ENCODE measurements around the gene ZNG1A.
"Not testable (repeated sequence)": the region's sequence is repeated elsewhere in the genome, so short reads cannot be mapped to it uniquely, and the experiment has no call there.

The ZNG1A gene

GRCh38 chr9:215631-216155, 36.8 kb upstream of the ZNG1A start:
- no peak overlapping the region; the same call in 1 of the 2 replicates for H3K4me3 ChIP-seq (ENCODE audit: low read depth, low read length)

GRCh38 chr9:214648-215493, 36.0 kb upstream of the ZNG1A start, which contains the start of gene DOCK8:
TSS of gene DOCK8 (plus strand) at chr9:214865. CDS start at chr9:214977, 112 bp downstream.
- Histone ChIP-seq H3K27ac (ENCODE audit: low read depth, low read length) (no peak within 1 kb of the TSS), H3K4me3 (ENCODE audit: low read depth, low read length) (peak within 1 kb of the TSS; percentile 63), H3K36me3 (ENCODE audit: insufficient read depth, low read length) (no peaks in the 10 kb centered on the region), H2AFZ (ENCODE audit: low read length, unreplicated experiment) (peak within 1 kb of the TSS; percentile 22), H3K79me2 (ENCODE audit: control insufficient read depth, insufficient read depth, low read length, unreplicated experiment) (no peaks in the 10 kb centered on the region), H3K27me3 (ENCODE audit: insufficient read depth, low read length) (peaks cover 66% of the 10 kb centered on the region), H3K4me1 (ENCODE audit: control insufficient read depth, insufficient read depth, low read length, unreplicated experiment) (no peaks in the 10 kb centered on the region)

More at GRCh38 chr9:215631-216155, 36.8 kb upstream of the ZNG1A start:
- Histone ChIP-seq H2AFZ (ENCODE audit: low read length, unreplicated experiment) (no peak overlapping the region), H3K4me1 (ENCODE audit: control insufficient read depth, insufficient read depth, low read length, unreplicated experiment) (no peaks in the 10 kb centered on the region), H3K27me3 (ENCODE audit: insufficient read depth, low read length) (peaks cover 69% of the 10 kb centered on the region), H3K36me3 (ENCODE audit: insufficient read depth, low read length) (no peaks in the 10 kb centered on the region), H3K79me2 (ENCODE audit: control insufficient read depth, insufficient read depth, low read length, unreplicated experiment) (no peaks in the 10 kb centered on the region), H3K27ac (ENCODE audit: low read depth, low read length) (no peak overlapping the region)

GRCh38 chr9:214351-214647, 35.4 kb upstream of the ZNG1A start:
- H3K4me1 ChIP-seq (ENCODE audit: control insufficient read depth, insufficient read depth, low read length, unreplicated experiment): no peaks in the 10 kb centered on the region
- H3K4me3 ChIP-seq (ENCODE audit: low read depth, low read length): peak overlapping the region; percentile 63
- peaks cover 66% of the 10 kb centered on the region for H3K27me3 ChIP-seq (ENCODE audit: insufficient read depth, low read length)
- peak overlapping the region; percentile 22 for H2AFZ ChIP-seq (ENCODE audit: low read length, unreplicated experiment)
- no peaks in the 10 kb centered on the region for H3K79me2 ChIP-seq (ENCODE audit: control insufficient read depth, insufficient read depth, low read length, unreplicated experiment)
- no peaks in the 10 kb centered on the region for H3K36me3 ChIP-seq (ENCODE audit: insufficient read depth, low read length)
- H3K27ac ChIP-seq (ENCODE audit: low read depth, low read length): no peak overlapping the region

GRCh38 chr9:213901-214300, 35.0 kb upstream of the ZNG1A start:
- Histone ChIP-seq H3K4me3 (ENCODE audit: low read depth, low read length) (peak overlapping the region; percentile 63; the same call in 1 of the 2 replicates), H3K27me3 (ENCODE audit: insufficient read depth, low read length) (peaks cover 66% of the 10 kb centered on the region)
- not testable (repeated sequence) for H2AFZ ChIP-seq (ENCODE audit: low read length, unreplicated experiment); H3K4me1 ChIP-seq (ENCODE audit: control insufficient read depth, insufficient read depth, low read length, unreplicated experiment); H3K27ac ChIP-seq (ENCODE audit: low read depth, low read length); H3K79me2 ChIP-seq (ENCODE audit: control insufficient read depth, insufficient read depth, low read length, unreplicated experiment); H3K36me3 ChIP-seq (ENCODE audit: insufficient read depth, low read length)

GRCh38 chr9:212297-212696, 33.4 kb upstream of the ZNG1A start:
- Histone ChIP-seq H3K27me3 (ENCODE audit: insufficient read depth, low read length) (peaks cover 70% of the 10 kb centered on the region), H3K4me1 (ENCODE audit: control insufficient read depth, insufficient read depth, low read length, unreplicated experiment) (no peaks in the 10 kb centered on the region), H2AFZ (ENCODE audit: low read length, unreplicated experiment) (no peak overlapping the region), H3K27ac (ENCODE audit: low read depth, low read length) (no peak overlapping the region), H3K79me2 (ENCODE audit: control insufficient read depth, insufficient read depth, low read length, unreplicated experiment) (no peaks in the 10 kb centered on the region), H3K36me3 (ENCODE audit: insufficient read depth, low read length) (no peaks in the 10 kb centered on the region), H3K4me3 (ENCODE audit: low read depth, low read length) (no peak overlapping the region)

GRCh38 chr9:211557-211956, 32.7 kb upstream of the ZNG1A start:
- Histone ChIP-seq H3K36me3 (ENCODE audit: insufficient read depth, low read length) (no peaks in the 10 kb centered on the region), H3K27ac (ENCODE audit: low read depth, low read length) (no peak overlapping the region), H3K27me3 (ENCODE audit: insufficient read depth, low read length) (peaks cover 65% of the 10 kb centered on the region), H3K4me3 (ENCODE audit: low read depth, low read length) (no peak overlapping the region), H2AFZ (ENCODE audit: low read length, unreplicated experiment) (no peak overlapping the region), H3K79me2 (ENCODE audit: control insufficient read depth, insufficient read depth, low read length, unreplicated experiment) (no peaks in the 10 kb centered on the region), H3K4me1 (ENCODE audit: control insufficient read depth, insufficient read depth, low read length, unreplicated experiment) (no peaks in the 10 kb centered on the region)

- H3K79me2 ChIP-seq (ENCODE audit: control insufficient read depth, insufficient read depth, low read length, unreplicated experiment): no peaks in the 10 kb centered on the region
- no peaks in the 10 kb centered on the region for H3K36me3 ChIP-seq (ENCODE audit: insufficient read depth, low read length)
- H2AFZ ChIP-seq (ENCODE audit: low read length, unreplicated experiment): no peak overlapping the region
- H3K27me3 ChIP-seq (ENCODE audit: insufficient read depth, low read length): peaks cover 60% of the 10 kb centered on the region
- H3K27ac ChIP-seq (ENCODE audit: low read depth, low read length): no peak overlapping the region
- H3K4me3 ChIP-seq (ENCODE audit: low read depth, low read length): no peak overlapping the region
- H3K4me1 ChIP-seq (ENCODE audit: control insufficient read depth, insufficient read depth, low read length, unreplicated experiment): no peaks in the 10 kb centered on the region
Measured at GRCh38 chr9:211036-211435, 32.2 kb upstream of the ZNG1A start.

GRCh38 chr9:209143-209758, 30.4 kb upstream of the ZNG1A start:
- no peaks in the 10 kb centered on the region for H3K36me3 ChIP-seq (ENCODE audit: insufficient read depth, low read length)
- no peak overlapping the region for H2AFZ ChIP-seq (ENCODE audit: low read length, unreplicated experiment)
- H3K79me2 ChIP-seq (ENCODE audit: control insufficient read depth, insufficient read depth, low read length, unreplicated experiment): no peaks in the 10 kb centered on the region
- peaks cover 46% of the 10 kb centered on the region for H3K27me3 ChIP-seq (ENCODE audit: insufficient read depth, low read length)
- H3K27ac ChIP-seq (ENCODE audit: low read depth, low read length): no peak overlapping the region
- H3K4me3 ChIP-seq (ENCODE audit: low read depth, low read length): no peak overlapping the region
- H3K4me1 ChIP-seq (ENCODE audit: control insufficient read depth, insufficient read depth, low read length, unreplicated experiment): no peaks in the 10 kb centered on the region

GRCh38 chr9:206481-206880, 27.6 kb upstream of the ZNG1A start:
- no peak overlapping the region for H3K4me3 ChIP-seq (ENCODE audit: low read depth, low read length)
- H3K27ac ChIP-seq (ENCODE audit: low read depth, low read length): no peak overlapping the region
- no peaks in the 10 kb centered on the region for H3K36me3 ChIP-seq (ENCODE audit: insufficient read depth, low read length)
- H3K4me1 ChIP-seq (ENCODE audit: control insufficient read depth, insufficient read depth, low read length, unreplicated experiment): no peaks in the 10 kb centered on the region
- H3K79me2 ChIP-seq (ENCODE audit: control insufficient read depth, insufficient read depth, low read length, unreplicated experiment): no peaks in the 10 kb centered on the region
- H2AFZ ChIP-seq (ENCODE audit: low read length, unreplicated experiment): no peak overlapping the region
- peaks cover 27% of the 10 kb centered on the region for H3K27me3 ChIP-seq (ENCODE audit: insufficient read depth, low read length)

- not testable (repeated sequence) for H3K4me3 ChIP-seq (ENCODE audit: low read depth, low read length); H3K36me3 ChIP-seq (ENCODE audit: insufficient read depth, low read length); H3K79me2 ChIP-seq (ENCODE audit: control insufficient read depth, insufficient read depth, low read length, unreplicated experiment); H3K4me1 ChIP-seq (ENCODE audit: control insufficient read depth, insufficient read depth, low read length, unreplicated experiment); H2AFZ ChIP-seq (ENCODE audit: low read length, unreplicated experiment); H3K27me3 ChIP-seq (ENCODE audit: insufficient read depth, low read length); H3K27ac ChIP-seq (ENCODE audit: low read depth, low read length)
Measured at GRCh38 chr9:199601-200000, 20.7 kb upstream of the ZNG1A start.
